ENCODE measurements around the gene SEMA3C. TPM values are rescaled to one million over a fixed set of nuclear protein-coding genes. Genes with fewer than 3 reads are reported as not detected.

The SEMA3C gene
- total and polyA plus RNA-seq, 2 donors (not counting 3 experiments of a cell fraction or from before 2014, with no cell fraction given), result 0.01 to 0.09 TPM

- Histone ChIP-seq H3K27me3 (ENCODE audit: control insufficient read depth in 2 of 2, insufficient read depth in 2 of 2, low read length in 2 of 2) (no peaks in the 10 kb centered on the region), H3K27ac (ENCODE audit: insufficient read depth, low read depth, low read length) (no peak overlapping the region), H3K79me2 (ENCODE audit: control insufficient read depth, insufficient read depth, low read length) (no peaks in the 10 kb centered on the region), H3K9ac (replicated peaks; ENCODE audit: extremely low read depth, insufficient read depth, low read length) (no peak overlapping the region), H3K36me3 (ENCODE audit: control insufficient read depth in 2 of 2, extremely low read depth in 1 of 2, insufficient read depth in 2 of 2, low read length in 2 of 2) (no peaks in the 10 kb centered on the region), H3K4me3 (replicated peaks in 1 of 3; ENCODE audit: insufficient read depth in 1 of 3, low read depth in 1 of 3, low read length in 3 of 3) (no peak overlapping the region), H2AFZ (ENCODE audit: low read depth, low read length) (no peak overlapping the region), H3K9me3 (replicated peaks; ENCODE audit: control insufficient read depth, insufficient read depth, low read length) (no peaks in the 10 kb centered on the region), H4K20me1 (replicated peaks; ENCODE audit: control insufficient read depth, extremely low read depth, insufficient read depth, low read length) (no peaks in the 10 kb centered on the region), H3K4me1 (ENCODE audit: control insufficient read depth, extremely low read depth, insufficient read depth, low read length) (no peaks in the 10 kb centered on the region), H3K9me1 (replicated peaks; ENCODE audit: control insufficient read depth, extremely low read depth, insufficient read depth, low read length) (no peaks in the 10 kb centered on the region), H3K4me2 (ENCODE audit: insufficient read depth, low read length) (no peak overlapping the region)
- intact Hi-C loops (cut with micrococcal nuclease) (no loop called here), dilution Hi-C loops (cut with MboI; ENCODE audit: extremely low pct_ligation_motif_present, low sequenced_read_pairs) (no loop called here)
- no TSS peak for BruUV-seq (replicated peaks)
- ChIA-PET CTCF (interaction anchor here (0.5 to 1.2 kb wide), 2 partner anchors 11 to 14 kb away, joined by 3 to 4 read pairs; no protein-coding TSS in a partner anchor), POLR2A (no interaction called here)
- DNase-seq (ENCODE audit: low read depth, low spot score), result no peak
- FAIRE-seq, result no peak
- TF ChIP-seq GATA2 (IDR thresholded peaks at IDR 0.05; ENCODE audit: insufficient read depth, insufficient read length, low read depth, low read length) (no peak), JUN (IDR thresholded peaks at IDR 0.05; ENCODE audit: borderline replicate concordance, insufficient read depth, insufficient read length, low read depth) (no peak), EZH2 (IDR thresholded peaks at IDR 0.05; ENCODE audit: borderline replicate concordance, low read depth, low read length, severe bottlenecking) (no peak), POLR2A (IDR thresholded peaks at IDR 0.05; ENCODE audit: low read depth, low read length) (no peak)
These were observed 150.1 kb downstream of the SEMA3C start for GRCh38 chr7:80768756-80769155.

GRCh38 chr7:80767654-80768053 lies 151.2 kb downstream of the SEMA3C start:
- Histone ChIP-seq H3K4me2 (ENCODE audit: insufficient read depth, low read length) (no peak overlapping the region), H3K4me3 (replicated peaks in 1 of 3; ENCODE audit: insufficient read depth in 1 of 3, low read depth in 1 of 3, low read length in 3 of 3) (no peak overlapping the region), H3K36me3 (ENCODE audit: control insufficient read depth in 2 of 2, extremely low read depth in 1 of 2, insufficient read depth in 2 of 2, low read length in 2 of 2) (no peaks in the 10 kb centered on the region), H3K9ac (replicated peaks; ENCODE audit: extremely low read depth, insufficient read depth, low read length) (no peak overlapping the region), H3K9me1 (replicated peaks; ENCODE audit: control insufficient read depth, extremely low read depth, insufficient read depth, low read length) (no peaks in the 10 kb centered on the region), H4K20me1 (replicated peaks; ENCODE audit: control insufficient read depth, extremely low read depth, insufficient read depth, low read length) (no peaks in the 10 kb centered on the region), H3K79me2 (ENCODE audit: control insufficient read depth, insufficient read depth, low read length) (no peaks in the 10 kb centered on the region), H2AFZ (ENCODE audit: low read depth, low read length) (no peak overlapping the region), H3K27ac (ENCODE audit: insufficient read depth, low read depth, low read length) (no peak overlapping the region), H3K9me3 (replicated peaks; ENCODE audit: control insufficient read depth, insufficient read depth, low read length) (no peaks in the 10 kb centered on the region), H3K27me3 (ENCODE audit: control insufficient read depth in 2 of 2, insufficient read depth in 2 of 2, low read length in 2 of 2) (no peaks in the 10 kb centered on the region), H3K4me1 (ENCODE audit: control insufficient read depth, extremely low read depth, insufficient read depth, low read length) (no peaks in the 10 kb centered on the region)
- ChIA-PET POLR2A (no interaction called here), CTCF (no interaction called here)
- intact Hi-C loops (cut with micrococcal nuclease), result no loop called here
- TF ChIP-seq GATA2 (IDR thresholded peaks at IDR 0.05; ENCODE audit: insufficient read depth, insufficient read length, low read depth, low read length) (no peak), MAX (IDR thresholded peaks at IDR 0.05; ENCODE audit: insufficient read depth, insufficient read length) (no peak), EZH2 (IDR thresholded peaks at IDR 0.05; ENCODE audit: borderline replicate concordance, low read depth, low read length, severe bottlenecking) (no peak), MYC (IDR thresholded peaks at IDR 0.05; ENCODE audit: low read depth, low read length) (no peak), JUN (IDR thresholded peaks at IDR 0.05; ENCODE audit: borderline replicate concordance, insufficient read depth, insufficient read length, low read depth) (no peak), POLR2A (IDR thresholded peaks at IDR 0.05; ENCODE audit: low read depth, low read length) (no peak), POLR2AphosphoS5 (IDR thresholded peaks at IDR 0.05; ENCODE audit: insufficient read depth, low read depth, low read length) (no peak), CTCF (IDR thresholded peaks at IDR 0.05; ENCODE audit: extremely low read depth in 1 of 2, insufficient read depth in 1 of 2, low read depth in 1 of 2, low read length in 2 of 2) (no peak), FOS (IDR thresholded peaks at IDR 0.05; ENCODE audit: borderline replicate concordance, insufficient read depth, low read length) (no peak)
- no peak for FAIRE-seq
- dilution Hi-C loops (cut with MboI; ENCODE audit: extremely low pct_ligation_motif_present, low sequenced_read_pairs), result no loop called here
- no peak for DNase-seq (ENCODE audit: low read depth, low spot score)
- no TSS peak for BruUV-seq (replicated peaks)
